ENCODE data around the gene EOLA2. TPM values are rescaled to one million over a fixed set of nuclear protein-coding genes. Genes with fewer than 3 reads are reported as not detected.

Gene EOLA2
- total RNA-seq, 1 donor from 2014 or later, result 22.8 TPM

GRCh38 chrX:149962859-149963757 lies 24.8 kb upstream of the EOLA2 start:
- H3K36me3 ChIP-seq, result peaks cover 0 to 4% of the 10 kb centered on the region in 2 donors
- no peak overlapping the region for H3K27ac ChIP-seq
- TF ChIP-seq CTCF (IDR thresholded peaks at IDR 0.05), result peak; percentile 43 to 64 (median 56)
- intact Hi-C loops (cut with DNase I), result loop anchor here (5.0 kb wide), 4 partner anchors 399 to 754 kb away; partner anchors contain the start of gene MAMLD1
- no peaks in the 10 kb centered on the region for H3K9me3 ChIP-seq
- H3K27me3 ChIP-seq, result no peaks in the 10 kb centered on the region
- H3K4me1 ChIP-seq, result no peaks in the 10 kb centered on the region
- DNase-seq (ENCODE audit: low spot score in 2 of 2), result no peak
- no peak overlapping the region for H3K4me3 ChIP-seq

GRCh38 chrX:149962010-149962409 lies 23.7 kb upstream of the EOLA2 start:
- DNase-seq (ENCODE audit: low spot score in 2 of 2), result no peak
- no peaks in the 10 kb centered on the region for H3K4me1 ChIP-seq
- no peak overlapping the region for H3K27ac ChIP-seq
- H3K36me3 ChIP-seq, result peaks cover 0 to 4% of the 10 kb centered on the region in 2 donors
- no peaks in the 10 kb centered on the region for H3K9me3 ChIP-seq
- no peak for TF ChIP-seq CTCF (IDR thresholded peaks at IDR 0.05)
- intact Hi-C loops (cut with DNase I), result loop anchor here (5.0 kb wide), 4 partner anchors 400 to 755 kb away; partner anchors contain the start of gene MAMLD1
- no peak overlapping the region for H3K4me3 ChIP-seq
- H3K27me3 ChIP-seq, result no peaks in the 10 kb centered on the region

DNA sequence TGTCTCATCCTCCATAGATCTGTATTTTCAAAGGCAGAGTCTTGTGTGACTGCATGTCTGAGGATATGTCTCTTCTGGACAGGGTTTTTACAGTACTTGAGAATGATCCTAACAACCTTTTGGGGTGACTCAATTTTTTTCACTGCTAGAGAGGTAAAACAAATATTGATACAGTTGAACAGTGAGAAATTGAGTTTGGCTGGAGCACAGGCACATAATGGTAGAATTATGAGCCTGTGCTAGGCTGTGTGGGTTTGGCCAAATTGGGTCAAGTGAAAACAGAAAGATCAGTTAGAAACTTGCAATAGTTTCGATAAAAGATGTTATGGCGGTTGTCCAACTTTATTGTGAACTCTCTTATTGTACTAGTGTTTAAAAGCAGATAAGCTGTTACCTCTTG lies 23.3 kb upstream of the EOLA2 start:
- intact Hi-C loops (cut with DNase I), result loop anchor here (5.0 kb wide), 4 partner anchors 401 to 756 kb away; partner anchors contain the start of gene MAMLD1
- H3K9me3 ChIP-seq, result no peaks in the 10 kb centered on the region
- DNase-seq (ENCODE audit: low spot score in 2 of 2), result no peak
- no peak for TF ChIP-seq CTCF (IDR thresholded peaks at IDR 0.05)
- no peaks in the 10 kb centered on the region for H3K27me3 ChIP-seq
- peaks cover 0 to 4% of the 10 kb centered on the region in 2 donors for H3K36me3 ChIP-seq
- H3K4me1 ChIP-seq, result no peaks in the 10 kb centered on the region
- no peak overlapping the region for H3K27ac ChIP-seq
- no peak overlapping the region for H3K4me3 ChIP-seq

DNA sequence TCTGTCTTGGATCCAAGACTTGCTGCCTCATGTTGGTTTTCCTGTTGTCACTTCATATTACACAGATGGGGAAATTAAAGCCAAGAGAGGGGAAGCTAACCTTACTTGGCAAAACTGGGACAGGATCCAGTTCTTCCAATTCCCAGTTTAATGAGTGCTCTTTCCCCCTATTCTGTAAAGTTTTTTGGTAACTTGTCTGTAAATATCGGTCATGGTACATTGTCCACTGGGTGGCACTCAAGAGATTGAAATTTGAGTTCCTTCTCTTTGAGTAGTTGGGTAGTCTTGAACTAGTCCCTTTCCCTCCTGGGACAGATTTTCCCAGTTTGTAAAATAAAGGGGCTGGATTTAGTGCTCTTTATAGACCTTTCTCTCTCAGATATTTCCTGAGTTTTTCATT lies 12.4 kb upstream of the EOLA2 start:
- no peak for DNase-seq (ENCODE audit: low spot score in 2 of 2)
- no peaks in the 10 kb centered on the region for H3K27me3 ChIP-seq
- no peaks in the 10 kb centered on the region for H3K36me3 ChIP-seq
- no peak overlapping the region for H3K4me3 ChIP-seq
- intact Hi-C loops (cut with DNase I), result loop anchor here (10.0 kb wide), 1 partner anchor 614 kb away; the partner anchor contains the start of gene MTM1
- no peaks in the 10 kb centered on the region for H3K9me3 ChIP-seq
- H3K4me1 ChIP-seq, result peaks cover 0 to 6% of the 10 kb centered on the region in 2 donors
- TF ChIP-seq CTCF (IDR thresholded peaks at IDR 0.05), result peak in 2 of 3 experiments; percentile 26 to 43
- no peak overlapping the region for H3K27ac ChIP-seq

DNA sequence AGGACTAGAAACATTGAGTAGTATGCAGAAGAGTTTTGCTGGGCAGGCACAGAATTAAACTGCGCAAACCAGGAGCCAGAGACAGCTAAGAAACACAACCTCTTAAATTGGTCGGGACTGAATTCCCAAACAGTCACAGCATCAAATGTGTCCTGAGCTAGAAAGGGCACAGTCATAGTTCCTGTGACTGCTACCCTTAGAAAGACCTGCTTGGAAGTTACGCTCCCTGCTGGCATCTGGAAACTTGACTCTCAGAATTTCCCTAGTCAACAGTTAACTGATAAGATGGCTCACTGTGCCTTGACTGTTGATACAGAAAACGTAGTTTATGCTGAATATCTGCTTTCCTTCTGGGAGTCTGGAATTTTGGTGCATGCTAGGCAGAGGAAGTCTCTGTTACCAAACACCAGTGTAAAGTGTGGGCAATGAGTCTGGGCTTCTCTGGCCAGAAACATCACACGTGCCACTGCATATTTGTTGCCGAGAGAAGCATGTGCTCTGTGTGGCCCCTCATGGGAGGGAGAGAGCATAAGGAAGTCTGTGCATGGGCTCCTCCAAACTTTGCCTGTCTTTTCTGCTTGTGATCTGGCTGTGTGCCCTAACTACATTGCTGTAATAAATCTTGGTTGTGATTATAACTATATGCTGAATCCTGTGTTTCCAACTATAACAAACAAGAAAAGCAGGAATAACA lies 11.6 kb upstream of the EOLA2 start:
- Histone ChIP-seq H3K4me3 (no peak overlapping the region), H3K9me3 (no peaks in the 10 kb centered on the region), H3K27ac (no peak overlapping the region), H3K4me1 (peaks cover 0 to 6% of the 10 kb centered on the region in 2 donors), H3K27me3 (no peaks in the 10 kb centered on the region), H3K36me3 (no peaks in the 10 kb centered on the region)
- TF ChIP-seq CTCF (IDR thresholded peaks at IDR 0.05), result no peak
- intact Hi-C loops (cut with DNase I), result loop anchor here (10.0 kb wide), 1 partner anchor 615 kb away; the partner anchor contains the start of gene MTM1
- DNase-seq (ENCODE audit: low spot score in 2 of 2), result no peak

All from ascending aorta (tissue), 2 donors.